ENCODE results near the gene MYH11.
"Not testable (repeated sequence)": the region's sequence is repeated elsewhere in the genome, so short reads cannot be mapped to it uniquely, and the experiment has no call there.

Gene MYH11

GRCh38 chr16:15803618-15804017 lies 53.2 kb downstream of the MYH11 start:
- DNase-seq: no peak

GRCh38 chr16:15799851-15800495 lies 56.9 kb downstream of the MYH11 start:
- no peak for DNase-seq

- no peak for DNase-seq
These were observed 58.2 kb downstream of the MYH11 start for GRCh38 chr16:15798671-15799070.

GRCh38 chr16:15796885-15797284 lies 59.9 kb downstream of the MYH11 start:
- DNase-seq: no peak

- DNase-seq: no peak
These were observed 61.2 kb downstream of the MYH11 start for GRCh38 chr16:15795615-15796014.

GRCh38 chr16:15792563-15792971 lies 64.3 kb downstream of the MYH11 start:
- no peak for DNase-seq

- no peak for DNase-seq
These were observed 66.4 kb downstream of the MYH11 start for GRCh38 chr16:15790458-15790857.

GRCh38 chr16:15789816-15790215 lies 67.0 kb downstream of the MYH11 start:
- DNase-seq: not testable (repeated sequence)

- DNase-seq: no peak
These were observed 68.0 kb downstream of the MYH11 start for GRCh38 chr16:15788846-15789239.

GRCh38 chr16:15786501-15786900 lies 70.3 kb downstream of the MYH11 start:
- DNase-seq: no peak

GRCh38 chr16:15785386-15786059 lies 71.3 kb downstream of the MYH11 start:
- no peak for DNase-seq

- no peak for DNase-seq
These were observed 72.8 kb downstream of the MYH11 start for GRCh38 chr16:15783985-15784384.

GRCh38 chr16:15782573-15783365 lies 74.1 kb downstream of the MYH11 start:
- no peak for DNase-seq

GRCh38 chr16:15781650-15782049 lies 75.2 kb downstream of the MYH11 start:
- DNase-seq: no peak

- no peak for DNase-seq
These were observed 76.0 kb downstream of the MYH11 start for GRCh38 chr16:15780805-15781204.

- no peak for DNase-seq
These were observed 77.0 kb downstream of the MYH11 start for GRCh38 chr16:15779664-15780351.

GRCh38 chr16:15778999-15779614 lies 77.7 kb downstream of the MYH11 start:
- no peak for DNase-seq

- DNase-seq: no peak
These were observed 78.6 kb downstream of the MYH11 start for GRCh38 chr16:15778204-15778743.

- peak; percentile 46 for DNase-seq
These were observed 79.2 kb downstream of the MYH11 start for GRCh38 chr16:15777533-15778203.

GRCh38 chr16:15776572-15776971 lies 80.3 kb downstream of the MYH11 start:
- DNase-seq: no peak

- DNase-seq: no peak
These were observed 81.0 kb downstream of the MYH11 start for GRCh38 chr16:15775663-15776304.

All from NCI-H1092 treated with DMSO at 0.1 percent for 48 hours (cell line).